C4-2B (cell line): ENCODE measurements around the gene TPP1.

Source experiments
- H3K27ac ChIP-seq: fragments of 450-650 bp; 2 replicates; pipeline ENCODE4 v1.5.1; 2017
- CTCF ChIP-seq: fragments of 450-650 bp; conservative IDR thresholded peaks from 2 replicates; pipeline ENCODE4 v1.5.1; 2017; ENCODE audit warnings: mild to moderate bottlenecking
- ZFX ChIP-seq: fragments of 450-650 bp; IDR thresholded peaks from 2 replicates; pipeline ENCODE4 v1.6.1; 2017

TPP1 gene

GRCh38 chr11:6653656-6654055, 34.4 kb upstream of the TPP1 start:
- no peak for TF ChIP-seq CTCF
- no peak for TF ChIP-seq ZFX
- H3K27ac ChIP-seq: no peak overlapping the region

GRCh38 chr11:6653097-6653496, 33.9 kb upstream of the TPP1 start:
- TF ChIP-seq ZFX (no peak), CTCF (no peak)
- no peak overlapping the region for H3K27ac ChIP-seq

- H3K27ac ChIP-seq: no peak overlapping the region
- TF ChIP-seq CTCF: no peak
- no peak for TF ChIP-seq ZFX
Measured at GRCh38 chr11:6652182-6652581, 33.0 kb upstream of the TPP1 start.

- H3K27ac ChIP-seq: no peak overlapping the region
- TF ChIP-seq ZFX (no peak), CTCF (no peak)
Measured at GRCh38 chr11:6650980-6651379, 31.8 kb upstream of the TPP1 start.

- no peak overlapping the region for H3K27ac ChIP-seq
- TF ChIP-seq CTCF (no peak), ZFX (no peak)
Measured at GRCh38 chr11:6650104-6650503, 30.9 kb upstream of the TPP1 start.

GRCh38 chr11:6648501-6648900, 29.3 kb upstream of the TPP1 start:
- no peak for TF ChIP-seq ZFX
- TF ChIP-seq CTCF: no peak
- no peak overlapping the region for H3K27ac ChIP-seq

GRCh38 chr11:6647836-6648235, 28.6 kb upstream of the TPP1 start:
- no peak overlapping the region for H3K27ac ChIP-seq
- TF ChIP-seq CTCF: no peak
- no peak for TF ChIP-seq ZFX
